ENCODE results near the gene S100A2.

The S100A2 gene

DNA sequence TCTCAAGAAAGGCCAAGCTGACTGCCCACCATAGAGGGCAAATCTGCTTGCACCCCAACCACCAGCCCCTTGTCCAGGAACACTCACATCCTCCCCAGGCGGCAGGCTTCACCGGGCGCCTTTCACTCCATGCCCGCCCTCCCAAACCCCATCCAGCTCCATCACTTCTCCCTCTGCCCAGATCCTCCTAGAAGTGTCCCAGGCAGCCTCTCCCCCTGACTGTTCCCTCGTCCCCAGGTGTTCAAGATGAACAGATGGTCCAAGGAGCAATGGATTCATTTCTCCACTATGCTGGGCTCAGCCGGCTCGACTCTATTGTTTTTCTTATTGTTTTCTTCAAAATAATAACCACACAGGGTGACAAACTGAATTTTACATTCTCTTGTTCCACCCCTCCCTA, 52.0 kb downstream of the S100A2 start:
- H3K27ac ChIP-seq, result no peak overlapping the region
- no peak for DNase-seq (ENCODE audit: low read depth, low spot score)

- H3K27ac ChIP-seq, result no peak overlapping the region
- no peak for DNase-seq (ENCODE audit: low read depth, low spot score)
Observed at GRCh38 chr1:153513023-153513422, 52.6 kb downstream of the S100A2 start.

Measured in epithelial cell of prostate (primary cell).